Posterior vena cava (tissue), 2 donors: ENCODE data around the gene TNFRSF1B. TPM values are rescaled to one million over a fixed set of nuclear protein-coding genes. Genes with fewer than 3 reads are reported as not detected.

ENCODE experiments used
- DNase-seq: peaks from one replicate; pipeline ENCODE4 v3.0.0-alpha.2; 2020; ENCODE audit warnings: low spot score
- intact Hi-C, 2 donors: fragments of 100-400 bp; cut with DNase I; formaldehyde crosslinking; loops; one replicate each; pipeline versions ENCODE4 v1.14.1 to v1.14.2; 2022 to 2023
- total RNA-seq, 2 donors: library from RNA; stranded (reverse); fragmentation: NEBNext Ultra II Directional; extraction: Animal tissue kit (Norgen Biotek cat#: 25700); gene quantifications; one replicate each; pipeline ENCODE4 v1.2.1, GENCODE V29; 2021
- donor health status: DM: yes; HTN: yes; CAD: no.
- donor health status: DM: yes; HTN: yes; CAD: no.

The TNFRSF1B gene
- total RNA-seq, 2 donors from 2014 or later: 37.6 to 38.1 TPM

DNA sequence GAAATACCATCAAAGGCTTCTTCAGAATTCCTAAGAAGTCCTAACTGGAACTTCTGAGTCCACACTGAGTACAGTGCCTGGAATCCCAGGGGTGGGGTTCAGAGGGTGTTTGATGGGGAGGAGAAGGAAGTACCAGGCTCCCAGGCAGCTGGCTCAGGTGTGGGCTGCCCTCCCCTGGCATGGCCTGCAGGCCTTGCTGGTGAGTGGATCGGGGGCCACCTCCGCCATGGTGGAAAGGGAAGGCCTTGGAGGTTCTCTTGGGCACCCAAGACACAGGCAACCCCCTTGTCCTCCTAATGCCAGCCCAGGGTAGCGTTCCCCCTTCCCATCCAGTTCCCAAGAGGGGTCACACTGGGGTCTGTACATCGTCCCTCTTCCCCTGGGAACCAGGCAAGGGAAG lies 26.8 kb upstream of the TNFRSF1B start:
- DNase-seq: no peak
- intact Hi-C loops: no loop called here

DNA sequence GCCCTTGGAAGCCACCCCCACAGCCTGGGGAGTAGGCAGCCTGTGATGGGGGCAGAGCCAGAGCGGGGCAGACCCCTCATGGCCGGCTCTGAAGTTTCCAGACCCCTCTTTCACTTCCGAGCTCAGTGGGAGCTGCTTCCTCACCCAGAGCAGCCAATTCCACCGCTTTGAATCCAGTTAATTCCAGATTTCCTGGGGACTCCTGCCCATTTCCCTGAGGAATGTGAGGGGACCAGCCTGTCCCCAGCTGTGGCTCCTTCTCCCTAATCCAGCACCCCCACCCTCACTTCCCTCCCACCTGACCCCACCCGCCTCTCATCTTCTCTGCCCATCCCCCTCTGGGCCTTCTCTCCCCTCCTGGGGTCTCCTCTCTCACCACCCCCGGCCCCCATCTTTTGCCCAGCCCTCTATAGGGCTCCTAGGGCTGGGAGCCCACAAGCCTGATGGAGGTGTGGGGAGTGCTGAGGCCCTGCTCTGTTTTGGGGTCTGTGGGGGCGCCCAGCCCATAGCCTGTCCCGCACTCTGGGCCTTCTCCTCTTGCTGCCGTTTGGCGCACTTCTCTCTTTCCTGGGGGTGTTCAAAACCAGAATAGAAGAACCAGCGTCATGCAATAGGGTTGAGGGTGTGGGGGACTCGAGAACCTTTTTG lies 26.2 kb upstream of the TNFRSF1B start:
- no peak for DNase-seq
- intact Hi-C loops: no loop called here

DNA sequence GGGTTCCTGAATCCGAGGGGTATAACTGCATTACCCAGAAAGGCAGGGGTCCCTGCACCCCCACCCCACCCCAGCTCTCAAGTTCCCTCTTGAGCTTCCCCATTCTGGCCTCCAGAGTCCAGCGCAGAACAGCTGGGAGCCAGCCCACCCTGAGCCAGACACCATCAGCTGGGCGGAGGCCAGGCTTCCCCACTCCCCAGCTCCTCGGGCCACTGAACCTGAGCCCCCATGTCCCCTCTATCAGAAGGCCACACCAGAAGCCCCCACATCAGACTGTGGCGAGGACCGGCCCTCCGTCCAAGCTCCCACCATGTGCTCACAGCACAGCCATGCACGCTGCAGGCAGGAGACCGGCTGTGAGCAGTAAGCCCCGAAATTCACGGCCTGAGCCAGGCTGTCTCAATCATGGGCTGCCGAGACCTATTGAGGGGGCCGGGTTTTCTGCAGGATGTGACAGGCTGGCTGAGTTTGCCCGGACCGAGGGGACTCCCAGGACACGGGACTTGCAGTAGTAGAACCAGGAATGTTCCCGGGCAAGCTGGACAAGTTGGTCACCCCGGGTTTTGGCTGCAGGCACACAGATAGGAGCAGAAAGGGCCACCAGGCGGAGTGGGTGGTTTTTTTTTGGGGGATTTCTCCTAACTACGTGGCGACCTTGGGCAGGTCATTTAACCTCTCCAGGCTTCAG lies 25.5 kb upstream of the TNFRSF1B start:
- intact Hi-C loops: no loop called here
- no peak for DNase-seq

DNA sequence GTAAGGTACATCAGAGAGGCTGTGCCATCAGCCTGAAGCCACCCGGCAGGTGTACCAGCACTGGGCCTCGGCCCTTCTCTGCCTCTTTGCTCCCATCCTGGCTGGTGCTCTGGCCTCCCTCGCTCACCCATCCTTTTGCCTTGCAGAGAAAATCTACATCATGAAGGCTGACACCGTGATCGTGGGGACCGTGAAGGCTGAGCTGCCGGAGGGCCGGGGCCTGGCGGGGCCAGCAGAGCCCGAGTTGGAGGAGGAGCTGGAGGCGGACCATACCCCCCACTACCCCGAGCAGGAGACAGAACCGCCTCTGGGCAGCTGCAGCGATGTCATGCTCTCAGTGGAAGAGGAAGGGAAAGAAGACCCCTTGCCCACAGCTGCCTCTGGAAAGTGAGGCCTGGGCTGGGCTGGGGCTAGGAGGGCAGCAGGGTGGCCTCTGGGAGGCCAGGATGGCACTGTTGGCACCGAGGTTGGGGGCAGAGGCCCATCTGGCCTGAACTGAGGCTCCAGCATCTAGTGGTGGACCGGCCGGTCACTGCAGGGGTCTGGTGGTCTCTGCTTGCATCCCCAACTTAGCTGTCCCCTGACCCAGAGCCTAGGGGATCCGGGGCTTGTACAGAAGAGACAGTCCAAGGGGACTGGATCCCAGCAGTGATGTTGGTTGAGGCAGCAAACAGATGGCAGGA lies 24.5 kb upstream of the TNFRSF1B start:
- intact Hi-C loops: no loop called here
- DNase-seq: no peak

DNA sequence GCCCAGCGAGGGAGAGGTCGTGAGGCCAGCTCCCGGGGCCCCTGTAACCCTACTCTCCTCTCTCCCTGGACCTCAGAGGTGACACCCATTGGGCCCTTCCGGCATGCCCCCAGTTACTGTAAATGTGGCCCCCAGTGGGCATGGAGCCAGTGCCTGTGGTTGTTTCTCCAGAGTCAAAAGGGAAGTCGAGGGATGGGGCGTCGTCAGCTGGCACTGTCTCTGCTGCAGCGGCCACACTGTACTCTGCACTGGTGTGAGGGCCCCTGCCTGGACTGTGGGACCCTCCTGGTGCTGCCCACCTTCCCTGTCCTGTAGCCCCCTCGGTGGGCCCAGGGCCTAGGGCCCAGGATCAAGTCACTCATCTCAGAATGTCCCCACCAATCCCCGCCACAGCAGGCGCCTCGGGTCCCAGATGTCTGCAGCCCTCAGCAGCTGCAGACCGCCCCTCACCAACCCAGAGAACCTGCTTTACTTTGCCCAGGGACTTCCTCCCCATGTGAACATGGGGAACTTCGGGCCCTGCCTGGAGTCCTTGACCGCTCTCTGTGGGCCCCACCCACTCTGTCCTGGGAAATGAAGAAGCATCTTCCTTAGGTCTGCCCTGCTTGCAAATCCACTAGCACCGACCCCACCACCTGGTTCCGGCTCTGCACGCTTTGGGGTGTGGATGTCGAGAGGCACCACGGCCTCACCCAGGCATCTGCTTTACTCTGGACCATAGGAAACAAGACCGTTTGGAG lies 23.7 kb upstream of the TNFRSF1B start:
- DNase-seq: peak; percentile 88
- intact Hi-C loops: no loop called here

DNA sequence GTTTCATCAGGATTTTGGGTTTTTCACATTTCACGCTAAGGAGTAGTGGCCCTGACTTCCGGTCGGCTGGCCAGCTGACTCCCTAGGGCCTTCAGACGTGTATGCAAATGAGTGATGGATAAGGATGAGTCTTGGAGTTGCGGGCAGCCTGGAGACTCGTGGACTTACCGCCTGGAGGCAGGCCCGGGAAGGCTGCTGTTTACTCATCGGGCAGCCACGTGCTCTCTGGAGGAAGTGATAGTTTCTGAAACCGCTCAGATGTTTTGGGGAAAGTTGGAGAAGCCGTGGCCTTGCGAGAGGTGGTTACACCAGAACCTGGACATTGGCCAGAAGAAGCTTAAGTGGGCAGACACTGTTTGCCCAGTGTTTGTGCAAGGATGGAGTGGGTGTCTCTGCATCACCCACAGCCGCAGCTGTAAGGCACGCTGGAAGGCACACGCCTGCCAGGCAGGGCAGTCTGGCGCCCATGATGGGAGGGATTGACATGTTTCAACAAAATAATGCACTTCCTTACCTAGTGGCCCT lies 23.1 kb upstream of the TNFRSF1B start:
- DNase-seq: peak; percentile 95
- intact Hi-C loops: no loop called here

DNA sequence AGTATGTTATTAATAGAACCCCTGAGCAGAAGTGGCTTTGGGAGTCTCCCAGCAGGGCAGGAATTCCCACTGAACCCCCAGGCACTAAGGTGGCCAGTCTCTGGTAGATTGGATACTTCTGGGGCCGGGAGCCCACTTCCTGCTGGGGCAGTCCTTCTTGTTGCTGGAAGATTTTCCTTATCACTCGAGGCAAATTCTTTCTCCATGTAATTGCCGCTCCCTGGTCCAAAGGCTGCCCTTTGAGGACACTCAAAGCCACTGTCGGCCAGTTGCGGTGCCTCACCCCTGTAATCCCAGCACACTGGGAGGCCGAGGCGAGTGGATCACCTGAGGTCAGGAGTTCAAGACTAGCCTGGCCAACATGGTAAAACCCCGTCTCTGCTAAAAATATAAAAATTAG lies 22.6 kb upstream of the TNFRSF1B start:
- no peak for DNase-seq
- intact Hi-C loops: no loop called here

DNA sequence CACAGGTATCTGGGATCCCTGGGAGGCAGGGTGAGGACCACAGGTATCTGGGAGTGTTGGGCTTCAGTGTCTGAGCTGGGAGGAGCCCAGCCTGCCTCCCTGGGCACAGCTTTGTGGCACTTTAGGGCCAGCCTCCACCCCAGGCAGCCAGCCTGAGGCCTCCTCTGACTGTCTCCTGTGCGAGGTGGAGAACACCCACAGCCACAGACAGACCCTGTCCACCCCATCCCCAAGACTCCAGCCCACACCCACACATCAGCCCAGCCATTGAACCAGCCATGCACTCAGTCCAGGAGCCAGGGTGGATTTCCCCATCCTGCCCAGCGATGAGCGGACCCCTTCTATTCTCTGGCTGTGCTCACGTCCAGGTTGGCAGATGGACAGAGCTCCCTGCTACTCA lies 21.8 kb upstream of the TNFRSF1B start:
- DNase-seq: no peak
- intact Hi-C loops: no loop called here

DNA sequence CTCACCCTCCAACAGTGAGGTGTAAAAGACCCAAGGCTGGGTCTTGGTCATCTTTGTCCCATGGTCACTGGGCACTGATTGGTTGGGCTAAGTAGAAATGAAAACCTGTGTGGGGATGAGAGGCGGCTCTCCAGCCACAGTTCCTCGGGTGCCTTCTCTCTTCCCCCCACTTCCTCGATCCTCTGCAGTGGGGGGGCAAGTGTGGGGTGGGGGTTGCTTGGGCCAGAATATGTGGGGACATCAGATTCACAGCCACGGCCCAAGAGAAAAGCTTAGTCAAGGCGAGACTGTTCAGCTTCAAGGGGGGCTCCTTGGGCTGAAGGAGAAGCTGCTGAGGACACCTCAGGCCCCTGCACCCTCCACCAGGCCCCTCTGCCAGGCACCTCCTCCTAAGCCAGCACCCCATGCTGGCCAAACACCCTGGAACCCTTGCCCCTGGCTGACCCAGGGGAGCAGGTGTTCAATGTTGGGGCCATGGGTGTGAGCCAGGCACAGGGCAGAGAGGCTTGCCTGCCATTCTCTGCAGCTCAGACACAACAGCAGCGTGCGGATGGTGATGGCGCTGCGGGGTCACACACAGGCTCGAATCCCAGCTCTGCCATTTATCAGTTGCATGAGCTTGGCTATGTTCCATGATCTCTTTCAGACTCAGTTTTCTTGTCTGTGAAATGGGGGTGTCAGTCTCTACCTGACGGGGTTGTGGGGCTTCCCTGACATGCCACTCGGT lies 21.0 kb upstream of the TNFRSF1B start:
- no peak for DNase-seq
- intact Hi-C loops: no loop called here

DNA sequence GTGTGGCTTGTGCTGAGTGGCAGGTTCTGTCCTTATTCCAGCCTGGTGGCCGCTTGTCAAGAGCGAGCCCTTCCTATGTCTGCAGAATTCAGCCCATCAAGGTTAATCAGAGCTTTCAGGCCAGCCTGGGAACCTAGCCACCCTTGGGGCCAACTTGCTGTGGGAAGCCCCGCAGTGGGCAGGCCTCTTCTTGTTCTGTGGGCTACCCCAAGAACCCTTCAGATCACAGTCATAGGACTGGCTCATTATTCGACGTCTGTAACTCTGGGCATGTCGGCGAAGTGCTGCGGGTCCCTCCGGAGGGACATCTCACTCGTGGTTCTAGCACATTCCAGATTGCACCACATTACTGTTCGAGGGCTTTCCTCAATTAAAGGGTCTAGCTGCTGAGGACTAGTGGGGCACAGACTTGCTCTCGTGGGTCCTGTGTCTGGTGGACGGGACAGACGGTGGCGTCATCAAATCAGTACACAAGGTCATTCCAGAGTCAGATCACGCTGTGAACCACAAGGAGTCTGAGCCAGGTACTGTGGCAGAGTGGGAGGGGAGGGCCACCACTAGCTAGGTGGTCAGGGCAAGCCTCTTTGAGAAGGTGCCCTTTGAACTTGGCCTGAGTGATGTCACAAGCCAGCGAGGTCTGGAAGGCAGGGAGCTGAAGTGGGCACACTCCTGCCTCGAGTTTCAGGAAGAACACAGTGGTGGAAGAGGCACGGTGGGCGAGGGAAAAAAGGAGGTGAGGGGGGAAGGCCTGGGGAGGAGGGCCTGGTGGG lies 20.3 kb upstream of the TNFRSF1B start:
- no peak for DNase-seq
- intact Hi-C loops: no loop called here

DNA sequence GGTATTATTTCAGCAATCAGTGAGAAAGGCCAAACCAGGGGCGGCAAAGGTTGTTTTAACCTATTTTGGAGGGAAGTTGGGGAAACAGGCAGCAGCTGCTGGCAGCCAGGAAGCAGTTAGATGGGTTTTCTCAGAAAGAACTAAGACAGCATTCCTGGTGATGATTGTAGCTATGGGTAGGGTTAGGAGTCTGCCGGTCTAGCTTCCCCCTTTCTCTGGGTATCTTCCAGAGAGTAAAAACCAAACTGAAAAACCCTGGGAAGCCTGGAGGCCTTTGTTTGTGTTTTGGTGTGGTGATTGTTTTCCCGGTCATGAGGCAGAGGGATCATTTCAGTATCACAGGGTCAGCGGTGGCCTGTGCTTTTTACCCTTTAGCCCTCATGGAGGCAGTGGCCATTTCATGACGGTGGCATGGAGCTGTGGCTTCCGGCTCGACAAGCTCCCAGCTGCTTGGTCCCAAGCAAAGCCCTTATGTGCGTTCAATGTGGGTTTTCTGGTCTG lies 19.5 kb upstream of the TNFRSF1B start:
- intact Hi-C loops: no loop called here
- DNase-seq: no peak

DNA sequence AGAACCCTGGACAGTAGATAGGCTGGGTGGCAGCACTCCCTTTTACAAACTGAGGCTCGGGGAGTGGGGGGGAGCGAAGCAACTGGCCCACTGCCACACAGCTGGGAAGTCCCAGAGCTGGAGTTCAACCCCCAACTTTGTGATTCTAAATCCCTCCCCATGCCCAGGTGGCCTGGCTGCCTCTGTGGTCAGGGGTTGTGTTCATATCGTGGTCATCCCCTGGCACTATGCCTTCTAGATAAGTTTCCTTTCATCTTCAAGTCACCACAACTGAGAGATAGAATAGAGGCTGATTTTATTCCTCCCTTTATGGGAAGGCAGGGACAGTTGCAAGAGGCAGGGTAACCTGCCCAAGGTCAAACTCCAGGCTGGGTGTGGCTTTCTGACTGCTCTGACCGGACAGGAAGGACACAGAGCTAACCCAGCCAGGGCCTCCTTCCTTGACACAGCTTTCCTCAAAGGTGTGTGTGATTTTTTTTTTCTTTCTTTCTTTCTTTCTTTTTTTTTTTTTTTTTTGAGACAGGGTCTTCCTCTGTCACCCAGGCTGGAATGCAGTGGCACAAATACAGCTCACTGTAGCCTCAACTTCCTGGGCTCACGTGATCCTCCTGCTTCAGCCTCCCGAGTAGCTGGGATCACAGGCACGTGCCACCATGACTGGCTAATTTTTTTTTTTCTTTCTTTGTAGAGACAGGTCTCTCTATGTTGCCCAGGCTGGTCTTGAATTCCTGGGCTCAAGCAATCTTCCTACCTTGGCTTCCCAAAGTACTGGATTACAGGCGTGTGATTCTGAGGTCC lies 18.4 kb upstream of the TNFRSF1B start:
- DNase-seq: no peak
- intact Hi-C loops: no loop called here

DNA sequence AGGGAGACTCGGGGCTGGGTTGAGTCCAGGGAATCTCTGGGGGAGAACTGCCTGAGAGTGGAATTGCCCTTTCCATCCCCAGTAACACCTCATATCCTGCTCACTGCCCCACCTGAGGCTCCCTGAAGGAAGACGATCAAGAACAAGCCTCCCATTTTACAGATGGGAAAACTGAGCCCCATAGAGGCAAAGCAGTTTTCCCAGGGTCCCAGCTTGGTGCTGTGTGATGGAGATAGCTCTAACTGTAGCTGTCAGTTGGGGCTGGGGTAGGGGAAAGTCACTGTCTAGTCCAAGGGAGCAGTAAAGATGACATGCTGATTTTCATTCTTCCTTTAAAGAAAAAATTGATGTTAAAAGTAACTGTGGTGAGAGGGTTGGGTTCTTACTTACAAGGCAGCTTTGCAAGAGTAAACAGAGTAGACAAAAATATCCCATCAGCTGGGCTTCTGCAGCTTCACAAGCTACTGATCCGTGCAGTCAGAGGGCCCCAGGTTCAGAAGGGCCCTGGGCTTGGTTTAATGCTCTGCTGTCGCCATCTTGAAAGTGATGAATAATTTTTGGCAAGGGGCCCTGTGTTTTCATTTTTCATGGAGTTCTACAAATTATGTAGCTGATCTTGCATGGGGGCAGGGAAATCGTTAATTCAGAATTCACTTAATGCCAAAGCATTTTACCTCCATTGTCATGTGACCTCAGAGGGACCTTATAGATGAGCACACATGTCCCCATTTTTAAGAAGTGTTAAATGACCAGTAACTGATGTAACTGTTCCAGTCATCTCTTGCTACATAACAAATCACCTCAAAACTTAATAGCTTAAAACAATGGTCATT lies 17.6 kb upstream of the TNFRSF1B start:
- DNase-seq: no peak
- intact Hi-C loops: no loop called here

DNA sequence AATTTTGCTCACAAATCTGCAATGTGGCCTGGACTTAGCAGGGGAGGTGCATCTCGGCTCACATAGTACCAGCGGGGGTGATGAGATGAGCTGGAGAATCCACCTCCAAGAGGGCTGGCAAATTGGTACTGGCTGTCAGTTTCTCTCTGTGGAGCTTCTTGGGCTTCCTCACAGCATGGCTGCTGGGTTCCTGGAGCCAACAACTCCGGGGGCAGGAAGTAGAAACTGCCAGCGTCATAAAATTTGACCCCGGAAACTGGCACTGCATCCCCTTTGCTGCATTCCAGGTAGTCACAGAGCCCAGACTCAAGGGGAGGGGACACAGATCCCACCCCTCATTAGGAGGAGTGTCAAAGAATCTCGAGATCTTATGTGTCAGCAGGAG lies 17.0 kb upstream of the TNFRSF1B start:
- intact Hi-C loops: no loop called here
- no peak for DNase-seq

DNA sequence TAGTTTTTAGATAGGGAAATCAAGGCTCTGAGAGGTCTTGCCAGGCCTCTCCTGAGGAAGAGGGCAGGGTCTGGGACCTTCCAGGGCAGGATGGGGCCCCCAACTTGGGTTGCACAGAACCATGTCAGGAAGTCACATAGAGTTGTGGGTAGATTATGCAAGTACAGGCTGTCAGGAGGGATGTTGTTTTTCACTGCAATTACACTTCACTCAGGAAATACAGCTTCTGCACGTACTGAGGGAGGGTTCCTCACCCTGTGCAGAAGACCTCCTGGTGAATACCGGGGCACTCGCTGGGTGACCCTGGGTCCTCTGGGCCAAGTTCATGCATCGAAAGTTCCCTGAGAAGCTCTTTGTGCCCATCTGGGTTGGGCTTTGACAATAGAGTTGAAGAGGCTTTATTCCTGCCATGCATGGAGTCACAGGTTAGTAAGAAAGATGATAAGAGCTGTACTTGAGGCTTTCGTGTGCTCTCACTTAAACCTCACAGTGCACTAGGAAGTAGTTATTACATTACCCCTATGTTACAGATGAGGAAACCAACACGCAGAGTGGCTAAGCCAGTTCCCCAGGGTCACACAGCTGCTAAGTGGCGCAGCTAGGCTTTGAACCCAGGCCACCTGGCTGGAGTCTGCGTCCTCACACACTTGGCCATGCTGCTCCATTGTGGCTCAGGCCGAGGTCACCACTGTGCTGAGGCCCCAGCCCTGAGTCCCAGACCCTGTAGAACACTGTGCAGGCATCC lies 16.2 kb upstream of the TNFRSF1B start:
- DNase-seq: no peak
- intact Hi-C loops: no loop called here

DNA sequence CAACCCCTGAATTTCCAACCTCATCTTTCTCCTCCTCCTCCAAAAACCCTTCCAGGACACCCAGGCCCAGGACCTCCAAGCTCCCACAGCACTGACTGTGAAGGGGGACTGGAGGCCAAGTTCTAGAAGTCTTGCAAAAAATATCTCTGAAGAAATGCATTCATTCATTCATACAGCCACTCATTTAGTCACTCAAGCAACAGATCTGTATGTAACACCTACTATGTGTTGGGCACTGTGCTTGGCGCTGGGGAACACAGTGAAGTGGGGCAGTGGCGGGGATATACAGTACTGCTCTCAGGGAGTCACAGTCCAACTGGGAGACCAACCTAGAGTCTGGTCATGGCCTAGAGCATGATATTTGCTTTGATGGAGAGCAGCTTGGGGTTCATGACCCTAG lies 15.3 kb upstream of the TNFRSF1B start:
- intact Hi-C loops: no loop called here
- no peak for DNase-seq
